IMR-90 (cell line): ENCODE measurements around the gene HOXB7. TPM values are rescaled to one million over a fixed set of nuclear protein-coding genes. Genes with fewer than 3 reads are reported as not detected.

Experiments used
- ATAC-seq: fragments of 200-7000 bp; cut with Tn5 transposase; 2 replicates; pipeline ENCODE4 v1.9.1; 2020; ENCODE audit warnings: low read depth, mild to moderate bottlenecking, moderate library complexity
- BruUV-seq: library from RNA; stranded (reverse); fragments of 400-500 nt; replicated peaks from 2 replicates; lab custom pipeline; 2021; lab: Mats Ljungman, UMichigan
- CTCF ChIA-PET: fragments of 300-600 bp; formaldehyde crosslinking; extraction: SDS; loops from one replicate; lab custom pipeline; 2021; ENCODE audit warnings: antibody characterized with exemption; lab: Yijun Ruan, JAX
- POLR2A ChIA-PET: fragments of 300-600 bp; sonication (Branson Sonifier 250); formaldehyde crosslinking; loops from one replicate; lab custom pipeline; 2022; ENCODE audit warnings: antibody characterized with exemption; ENCODE audit not compliant: unreplicated experiment; lab: Charles Lee
- DNase-seq: peaks from one replicate; pipeline ENCODE4 v3.0.0; 2013
- H2AFZ ChIP-seq: replicated peaks from 2 replicates; pipeline ENCODE3; 2013; ENCODE audit warnings: low read length, mild to moderate bottlenecking; ENCODE audit not compliant: poor library complexity
- H2AK5ac ChIP-seq: 2 replicates; pipeline ENCODE4 v1.6.1; 2013; ENCODE audit warnings: low read depth, low read length, inconsistent platforms
- H2AK9ac ChIP-seq: replicated peaks from 2 replicates; pipeline ENCODE3; 2013; ENCODE audit warnings: mild to moderate bottlenecking, low read depth, low read length, moderate library complexity; ENCODE audit not compliant: poor library complexity
- H2BK120ac ChIP-seq: 2 replicates; pipeline ENCODE4 v1.6.1; 2013; ENCODE audit warnings: low read depth, low read length, inconsistent platforms
- H2BK15ac ChIP-seq: 3 replicates; pipeline ENCODE4 v1.6.1; 2013; ENCODE audit warnings: low read depth, low read length, inconsistent platforms
- H2BK20ac ChIP-seq: 2 replicates; pipeline ENCODE4 v1.6.1; 2013; ENCODE audit warnings: low read depth, mild to moderate bottlenecking, inconsistent platforms, low read length, moderate library complexity
- H2BK5ac ChIP-seq: 2 replicates; pipeline ENCODE4 v1.6.1; 2013; ENCODE audit warnings: mild to moderate bottlenecking, low read depth, low read length, inconsistent platforms; ENCODE audit not compliant: poor library complexity, severe bottlenecking
- H3K14ac ChIP-seq: replicated peaks from 2 replicates; pipeline ENCODE4 v1.6.1; 2013; ENCODE audit warnings: low read depth, low read length, inconsistent platforms
- H3K18ac ChIP-seq: 2 replicates; pipeline ENCODE4 v1.6.1; 2013; ENCODE audit warnings: low read depth, low read length, control low read depth
- H3K23ac ChIP-seq: 2 replicates; pipeline ENCODE4 v1.6.1; 2013; ENCODE audit warnings: low read depth, low read length, inconsistent platforms
- H3K27ac ChIP-seq: 2 replicates; pipeline ENCODE4 v1.5.1; 2013; ENCODE audit warnings: mild to moderate bottlenecking, control low read depth, low read length; ENCODE audit not compliant: insufficient read depth
- H3K27me3 ChIP-seq: 2 replicates; pipeline ENCODE4 v1.6.1; 2013; ENCODE audit warnings: low read length; ENCODE audit not compliant: control insufficient read depth, insufficient read depth
- H3K36me3 ChIP-seq: 2 replicates; pipeline ENCODE4 v1.6.1; 2013; ENCODE audit warnings: low read length, mixed read lengths; ENCODE audit not compliant: control insufficient read depth, insufficient read depth
- H3K4ac ChIP-seq: 2 replicates; pipeline ENCODE4 v1.6.1; 2013; ENCODE audit warnings: low read depth, low read length, inconsistent platforms
- H3K4me1 ChIP-seq: 2 replicates; pipeline ENCODE4 v1.6.1; 2013; ENCODE audit warnings: low read length, mixed read lengths; ENCODE audit not compliant: control insufficient read depth, insufficient read depth
- H3K4me2 ChIP-seq: 2 replicates; pipeline ENCODE4 v1.6.1; 2013; ENCODE audit warnings: low read depth, mild to moderate bottlenecking, control low read depth, low read length, moderate library complexity
- H3K4me3 ChIP-seq: 2 replicates; pipeline ENCODE4 v1.5.1; 2013; ENCODE audit warnings: low read depth, mild to moderate bottlenecking, control low read depth, low read length, moderate library complexity; ENCODE audit not compliant: insufficient read depth
- H3K56ac ChIP-seq: 2 replicates; pipeline ENCODE4 v1.6.1; 2013; ENCODE audit warnings: low read length, inconsistent platforms; ENCODE audit not compliant: insufficient read depth; ENCODE audit errors: extremely low read depth
- H3K79me1 ChIP-seq, 2 experiments: 2 replicates each; pipeline ENCODE4 v1.6.1; 2013; ENCODE audit warnings: low read length in 2 of 2, inconsistent platforms in 1 of 2, low read depth in 1 of 2
- H3K9ac ChIP-seq: 2 replicates; pipeline ENCODE4 v1.6.1; 2013; ENCODE audit warnings: low read depth, low read length, control low read depth
- H3K9me1 ChIP-seq: 2 replicates; pipeline ENCODE4 v1.6.1; 2013; ENCODE audit warnings: low read length, inconsistent platforms; ENCODE audit not compliant: insufficient read depth
- H3K9me3 ChIP-seq: 2 replicates; pipeline ENCODE4 v1.6.1; 2013; ENCODE audit warnings: low read length; ENCODE audit not compliant: control insufficient read depth, insufficient read depth
- H4K20me1 ChIP-seq: 2 replicates; pipeline ENCODE4 v1.6.1; 2013; ENCODE audit warnings: low read length, inconsistent platforms; ENCODE audit not compliant: insufficient read depth
- H4K5ac ChIP-seq: 2 replicates; pipeline ENCODE4 v1.6.1; 2013; ENCODE audit warnings: mild to moderate bottlenecking, low read depth, low read length, control low read depth
- H4K8ac ChIP-seq, 2 experiments: 2 replicates each; pipeline ENCODE4 v1.6.1; 2013; ENCODE audit warnings: low read depth in 2 of 2, low read length in 2 of 2, control low read depth in 1 of 2, inconsistent platforms in 1 of 2
- H4K91ac ChIP-seq: 2 replicates; pipeline ENCODE4 v1.6.1; 2013; ENCODE audit warnings: low read depth, low read length, inconsistent platforms; ENCODE audit not compliant: insufficient read depth
- RAD21 ChIP-seq: IDR thresholded peaks from 2 replicates; pipeline ENCODE4 v1.6.1; 2012; ENCODE audit warnings: low read length, improper control_type of control experiment
- RFX5 ChIP-seq: IDR thresholded peaks from 2 replicates; pipeline ENCODE4 v1.8.0; 2012; ENCODE audit warnings: low read depth, mild to moderate bottlenecking, low read length, moderate library complexity
- WGBS, 2 experiments: methylation state at CpG; one replicate each; pipeline versions ENCODE4 v1.1.5 to v1.1.7; 2013; ENCODE audit warnings: missing lambda C conversion rate in 2 of 2; ENCODE audit not compliant: insufficient read length in 1 of 2; ENCODE audit errors: extremely low coverage in 2 of 2; 5-methylcytosine and 5-hydroxymethylcytosine counted together
- dilution Hi-C: fragments of 300-500 bp; cut with HindIII; formaldehyde crosslinking; loops from one replicate; pipeline ENCODE4 v1.14.3; 2018; ENCODE audit warnings: low sequenced_read_pairs; ENCODE audit not compliant: unreplicated experiment
- in situ Hi-C: fragments of 300-500 bp; cut with MboI; formaldehyde crosslinking; loops from 3 replicates; pipeline ENCODE4 v1.14.3; 2019; ENCODE audit warnings: low sequenced_read_pairs, inconsistent platforms, mixed read lengths
- intact Hi-C: fragments of 100-400 bp; cut with micrococcal nuclease; formaldehyde crosslinking; loops from 2 replicates; pipeline ENCODE4 v1.10.0; 2022
- polyA plus RNA-seq, 3 experiments: library from polyadenylated mRNA; depleted of rRNA; stranded (reverse); fragments of >200 nt; gene quantifications; 2 replicates each; pipeline ENCODE4 v1.2.3, GENCODE V29; 2012; ENCODE audit warnings: low replicate concordance in 1 of 3
- total RNA-seq: library from RNA; depleted of rRNA; stranded (reverse); fragments of >200 nt; gene quantifications from 2 replicates; pipeline ENCODE4 v1.2.3, GENCODE V29; 2012
- TF ChIP-seq, protein P1 (sequence below): fragments of 150-350 bp; IDR thresholded peaks from 2 replicates; pipeline ENCODE4 v1.6.1; 2017; ENCODE audit warnings: mild to moderate bottlenecking, antibody characterized with exemption, low read length, low read depth

Gene HOXB7
- total and polyA plus RNA-seq, 2 of the 4 experiments (the other 2 are of a cell fraction): 1.8 to 6.7 TPM

DNA sequence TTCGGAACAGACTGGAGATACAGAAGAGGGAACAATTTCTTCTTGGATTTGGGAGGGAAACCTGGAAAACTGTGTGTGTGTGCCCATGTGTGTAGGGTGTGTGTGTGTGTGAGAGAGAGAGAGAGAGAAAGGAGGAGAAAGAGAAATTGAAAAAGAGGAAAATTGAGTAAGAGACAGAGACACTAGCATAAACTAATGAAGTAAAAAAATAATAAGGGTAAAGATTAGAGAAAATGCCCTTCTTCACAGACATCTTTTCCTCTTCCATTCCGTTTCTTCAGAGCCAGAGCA is 52.0 kb downstream of the HOXB7 start:
- H3K4me2 ChIP-seq: peak overlapping the region; percentile 92
- dilution Hi-C loops: no loop called here
- peak overlapping the region; percentile 33; the same call in 1 of the 3 replicates for H2BK15ac ChIP-seq
- peak overlapping the region; percentile 62 to 74 for H4K8ac ChIP-seq
- intact Hi-C loops: no loop called here
- H4K20me1 ChIP-seq: peaks cover 21% of the 10 kb centered on the region
- peak overlapping the region; percentile 91 for H2AK9ac ChIP-seq
- peak overlapping the region; percentile 99 for H3K23ac ChIP-seq
- no peak for ATAC-seq
- H3K4me3 ChIP-seq: peak overlapping the region; percentile 30
- in situ Hi-C loops: no loop called here
- no peak for DNase-seq
- 0% methylated on average over 1 of the region's 2 CpGs; no CpG with 5 or more reads in 1 of the 2 experiments for WGBS, 2 experiments
- H2AFZ ChIP-seq: no peak overlapping the region
- H4K5ac ChIP-seq: peak overlapping the region; percentile 95
- no peaks in the 10 kb centered on the region for H3K9me3 ChIP-seq
- H3K56ac ChIP-seq: peak overlapping the region; percentile 91
- peak overlapping the region; percentile 68 for H4K91ac ChIP-seq
- H3K4ac ChIP-seq: peak overlapping the region; percentile 98
- H3K27me3 ChIP-seq: no peaks in the 10 kb centered on the region
- H3K36me3 ChIP-seq: peaks cover 32% of the 10 kb centered on the region; the same call in 1 of the 2 replicates
- H3K4me1 ChIP-seq: peaks cover 68% of the 10 kb centered on the region
- H3K9ac ChIP-seq: peak overlapping the region; percentile 95
- ChIA-PET CTCF (no interaction called here), POLR2A (no interaction called here)
- H3K9me1 ChIP-seq: peaks cover 4% of the 10 kb centered on the region
- peak overlapping the region; percentile 81; the same call in 1 of the 2 replicates for H2AK5ac ChIP-seq
- peaks cover 0 to 12% of the 10 kb centered on the region in 2 experiments; a peak in 2 of 4 replicates for H3K79me1 ChIP-seq
- peak overlapping the region; percentile 87 for H2BK120ac ChIP-seq
- no TSS peak for BruUV-seq
- H3K14ac ChIP-seq: peak overlapping the region; percentile 98
- H2BK20ac ChIP-seq: peak overlapping the region; percentile 73; the same call in 1 of the 2 replicates
- TF ChIP-seq RFX5 (no peak), RAD21 (no peak)
- TF ChIP-seq, protein P1, sequence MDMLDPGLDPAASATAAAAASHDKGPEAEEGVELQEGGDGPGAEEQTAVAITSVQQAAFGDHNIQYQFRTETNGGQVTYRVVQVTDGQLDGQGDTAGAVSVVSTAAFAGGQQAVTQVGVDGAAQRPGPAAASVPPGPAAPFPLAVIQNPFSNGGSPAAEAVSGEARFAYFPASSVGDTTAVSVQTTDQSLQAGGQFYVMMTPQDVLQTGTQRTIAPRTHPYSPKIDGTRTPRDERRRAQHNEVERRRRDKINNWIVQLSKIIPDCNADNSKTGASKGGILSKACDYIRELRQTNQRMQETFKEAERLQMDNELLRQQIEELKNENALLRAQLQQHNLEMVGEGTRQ: no peak
- peak overlapping the region; percentile 95 for H2BK5ac ChIP-seq
- H3K27ac ChIP-seq: peak overlapping the region; percentile 93
- H3K18ac ChIP-seq: peak overlapping the region; percentile 89
